GM12891 (cell line): Measurements from ENCODE around the gene TACO1. TPM values are rescaled to one million over a fixed set of nuclear protein-coding genes. Genes with fewer than 3 reads are reported as not detected.

ENCODE experiments used
- DNase-seq: peaks from one replicate; pipeline ENCODE4 v3.0.0; 2011; ENCODE audit warnings: low spot score; ENCODE audit not compliant: insufficient read length
- FAIRE-seq: peaks from 2 replicates; lab custom pipeline; 2011; peaks lifted over from hg19 to GRCh38; lab: Jason Lieb, UNC
- PAX5 ChIP-seq: IDR thresholded peaks from 2 replicates; pipeline ENCODE4 v1.6.1; 2011; ENCODE audit warnings: low read length, moderate library complexity, mild to moderate bottlenecking; ENCODE audit not compliant: insufficient read depth, severe bottlenecking
- POLR2A ChIP-seq: IDR thresholded peaks from 2 replicates; pipeline ENCODE4 v1.6.1; 2011; ENCODE audit warnings: low read depth, low read length, control low read depth
- POLR2AphosphoS5 ChIP-seq: IDR thresholded peaks from 2 replicates; pipeline ENCODE4 v1.6.1; 2011; ENCODE audit warnings: low read depth, low read length, control low read depth
- POU2F2 ChIP-seq: IDR thresholded peaks from 2 replicates; pipeline ENCODE4 v1.6.1; 2011; ENCODE audit warnings: low read depth, mild to moderate bottlenecking, control low read depth, low read length, moderate library complexity
- SPI1 ChIP-seq: IDR thresholded peaks from 2 replicates; pipeline ENCODE4 v1.6.1; 2011; ENCODE audit warnings: low read depth, low read length, control low read depth
- TAF1 ChIP-seq: IDR thresholded peaks from 2 replicates; pipeline ENCODE4 v1.6.1; 2011; ENCODE audit warnings: low read depth, low read length, control low read depth
- polyA plus RNA-seq: library from polyadenylated mRNA; unstranded; fragments of >200 nt; gene quantifications from one replicate; pipeline ENCODE4 v1.2.1, GENCODE V29; 2012; ENCODE audit warnings: low read depth, missing spikeins, inconsistent platforms; ENCODE audit not compliant: missing spikeins

Gene TACO1
- polyA plus RNA-seq, result 22.5 TPM

- FAIRE-seq, result peak; percentile 74
- peak; percentile 75 for DNase-seq
- TF ChIP-seq POU2F2, result peak; percentile 67; the same call in 1 of the 2 replicates
- TF ChIP-seq POLR2AphosphoS5, result peak; percentile 67
- no peak for TF ChIP-seq SPI1
- TF ChIP-seq PAX5, result peak; percentile 67
- peak; percentile 85 for TF ChIP-seq TAF1
- TF ChIP-seq POLR2A, result peak; percentile 74; the same call in 1 of the 2 replicates
These were observed at the start of gene TACO1 for GRCh38 chr17:63600569-63601438. Gene TACO1 (plus strand): TSS chr17:63600895. CDS start chr17:63601084, 189 bp downstream.

- TF ChIP-seq SPI1 (no peak), PAX5 (no peak), POLR2A (no peak), POLR2AphosphoS5 (no peak), POU2F2 (no peak), TAF1 (no peak)
- FAIRE-seq (no peak), DNase-seq (no peak)
These were observed 48.5 kb upstream of the TACO1 start for GRCh38 chr17:63552211-63552610.

GRCh38 chr17:63555500-63556156, 45.1 kb upstream of the TACO1 start:
- DNase-seq (no peak), FAIRE-seq (no peak)
- TF ChIP-seq PAX5, result no peak
- TF ChIP-seq POLR2AphosphoS5, result no peak
- TF ChIP-seq POLR2A, result no peak
- TF ChIP-seq POU2F2, result no peak
- TF ChIP-seq SPI1, result no peak
- no peak for TF ChIP-seq TAF1

GRCh38 chr17:63557416-63557815, 43.3 kb upstream of the TACO1 start:
- FAIRE-seq (no peak), DNase-seq (no peak)
- no peak for TF ChIP-seq POLR2AphosphoS5
- TF ChIP-seq PAX5, result no peak
- TF ChIP-seq TAF1, result no peak
- TF ChIP-seq SPI1, result no peak
- TF ChIP-seq POLR2A, result no peak
- no peak for TF ChIP-seq POU2F2

- TF ChIP-seq TAF1, result no peak
- no peak for TF ChIP-seq POLR2A
- TF ChIP-seq POLR2AphosphoS5, result no peak
- no peak for TF ChIP-seq POU2F2
- TF ChIP-seq PAX5, result peak; percentile 9
- TF ChIP-seq SPI1, result no peak
- DNase-seq (no peak), FAIRE-seq (peak; percentile 71)
These were observed 42.3 kb upstream of the TACO1 start for GRCh38 chr17:63558441-63558840.

GRCh38 chr17:63561819-63562218, 38.9 kb upstream of the TACO1 start:
- no peak for FAIRE-seq
- TF ChIP-seq TAF1 (no peak), POU2F2 (no peak), SPI1 (no peak), PAX5 (no peak), POLR2AphosphoS5 (no peak), POLR2A (no peak)
- DNase-seq, result no peak

GRCh38 chr17:63563339-63563738, 37.4 kb upstream of the TACO1 start:
- no peak for DNase-seq
- FAIRE-seq, result no peak
- TF ChIP-seq POU2F2 (no peak), PAX5 (no peak), POLR2A (no peak), TAF1 (no peak), POLR2AphosphoS5 (no peak), SPI1 (no peak)

GRCh38 chr17:63564562-63564961, 36.1 kb upstream of the TACO1 start:
- no peak for DNase-seq
- no peak for FAIRE-seq
- TF ChIP-seq POLR2A (no peak), PAX5 (no peak), SPI1 (no peak), POLR2AphosphoS5 (no peak), POU2F2 (no peak), TAF1 (no peak)

- FAIRE-seq, result no peak
- TF ChIP-seq POLR2A, result no peak
- no peak for TF ChIP-seq POLR2AphosphoS5
- no peak for TF ChIP-seq TAF1
- TF ChIP-seq PAX5, result no peak
- no peak for TF ChIP-seq POU2F2
- no peak for TF ChIP-seq SPI1
These were observed 33.5 kb upstream of the TACO1 start for GRCh38 chr17:63567229-63567628.

More at GRCh38 chr17:63567229-63567628, 33.5 kb upstream of the TACO1 start:
- no peak for DNase-seq
